Activated CD4-positive, CD25-positive, alpha-beta regulatory T cell (primary cell): ENCODE data around the gene EGLN2.
"Not testable (repeated sequence)": the region's sequence is repeated elsewhere in the genome, so short reads cannot be mapped to it uniquely, and the experiment has no call there.

ENCODE experiments used
- DNase-seq, 4 experiments: peaks; one replicate each; lab custom pipeline; 2025; lab: John Stamatoyannopoulos, UW

The EGLN2 gene

GRCh38 chr19:40846722-40847121 lies 47.7 kb downstream of the EGLN2 start:
- not testable (repeated sequence) for DNase-seq

GRCh38 chr19:40850277-40850676 lies 51.3 kb downstream of the EGLN2 start, which contains the start of gene CYP2A6:
Gene CYP2A6, minus strand, starts transcription at chr19:40850447. Its CDS starts 21 bp downstream, at chr19:40850426.
- DNase-seq, result not testable (repeated sequence)

GRCh38 chr19:40852467-40853152 lies 53.6 kb downstream of the EGLN2 start:
- not testable (repeated sequence) for DNase-seq
